GM12874 (cell line): Measurements from ENCODE around the gene CERS6.

Experiments
- TF ChIP-seq, protein P1 (sequence below): IDR thresholded peaks from 2 replicates; pipeline ENCODE4 v1.5.1; 2011; ENCODE audit warnings: low read depth, mild to moderate bottlenecking, control low read depth, low read length, moderate library complexity; ENCODE audit not compliant: insufficient read depth

CERS6 gene

GRCh38 chr2:168525020-168525419, 68.9 kb downstream of the CERS6 start:
- TF ChIP-seq, protein P1, sequence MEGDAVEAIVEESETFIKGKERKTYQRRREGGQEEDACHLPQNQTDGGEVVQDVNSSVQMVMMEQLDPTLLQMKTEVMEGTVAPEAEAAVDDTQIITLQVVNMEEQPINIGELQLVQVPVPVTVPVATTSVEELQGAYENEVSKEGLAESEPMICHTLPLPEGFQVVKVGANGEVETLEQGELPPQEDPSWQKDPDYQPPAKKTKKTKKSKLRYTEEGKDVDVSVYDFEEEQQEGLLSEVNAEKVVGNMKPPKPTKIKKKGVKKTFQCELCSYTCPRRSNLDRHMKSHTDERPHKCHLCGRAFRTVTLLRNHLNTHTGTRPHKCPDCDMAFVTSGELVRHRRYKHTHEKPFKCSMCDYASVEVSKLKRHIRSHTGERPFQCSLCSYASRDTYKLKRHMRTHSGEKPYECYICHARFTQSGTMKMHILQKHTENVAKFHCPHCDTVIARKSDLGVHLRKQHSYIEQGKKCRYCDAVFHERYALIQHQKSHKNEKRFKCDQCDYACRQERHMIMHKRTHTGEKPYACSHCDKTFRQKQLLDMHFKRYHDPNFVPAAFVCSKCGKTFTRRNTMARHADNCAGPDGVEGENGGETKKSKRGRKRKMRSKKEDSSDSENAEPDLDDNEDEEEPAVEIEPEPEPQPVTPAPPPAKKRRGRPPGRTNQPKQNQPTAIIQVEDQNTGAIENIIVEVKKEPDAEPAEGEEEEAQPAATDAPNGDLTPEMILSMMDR = no peak

DNA sequence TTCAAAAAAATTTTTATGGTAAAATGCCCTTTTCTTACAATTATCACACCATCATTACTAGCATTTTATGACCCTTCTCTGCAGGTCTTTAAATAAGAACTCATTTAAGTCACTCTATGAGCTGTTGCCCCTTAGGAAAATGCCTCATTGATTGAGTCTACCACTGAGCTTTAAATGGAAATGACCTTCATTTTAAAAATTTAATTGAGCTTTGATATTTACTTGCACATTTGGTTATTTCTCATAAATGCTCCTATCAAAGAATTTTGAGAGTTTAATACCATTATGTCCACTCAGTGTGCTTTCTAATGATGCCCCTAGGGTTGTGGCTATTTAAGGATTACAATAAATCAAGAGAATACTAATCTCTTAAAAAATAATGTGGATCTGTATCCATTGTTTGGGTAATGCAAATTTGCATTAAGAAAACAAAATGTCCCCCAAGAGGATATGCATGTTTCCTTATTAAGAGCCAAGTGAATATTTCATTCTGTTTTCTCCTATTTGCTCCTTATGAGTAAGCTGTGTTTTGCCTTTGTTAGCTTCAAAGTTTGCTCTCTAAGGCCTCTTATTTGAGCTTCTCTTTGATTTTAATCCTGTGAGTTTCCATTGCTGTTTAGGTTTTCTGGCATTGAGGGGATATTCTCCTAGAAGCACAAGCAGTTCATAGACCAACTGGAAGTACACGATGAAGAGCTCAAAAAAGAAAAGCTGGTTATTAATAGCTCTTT, 69.8 kb downstream of the CERS6 start:
- TF ChIP-seq, protein P1 = no peak

DNA sequence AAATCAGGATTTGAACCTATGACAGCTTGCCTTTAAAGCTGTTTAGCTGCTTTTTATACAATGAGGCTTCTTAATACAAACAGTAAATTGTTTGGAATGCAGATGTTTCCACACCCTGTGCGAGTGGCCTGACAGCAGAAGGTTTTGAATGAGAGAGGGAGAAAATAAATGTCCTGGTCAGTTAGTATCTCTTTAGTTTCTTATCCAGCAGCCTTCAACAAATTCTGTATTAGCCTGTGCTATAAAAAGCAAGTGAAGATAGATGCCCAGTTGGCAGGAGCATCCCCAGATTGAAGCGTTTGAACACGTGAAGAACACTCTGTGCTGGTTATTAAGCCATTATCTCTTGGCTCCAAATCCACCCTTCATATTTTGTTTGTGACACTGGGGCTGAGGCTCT, 70.6 kb downstream of the CERS6 start:
- TF ChIP-seq, protein P1 = no peak

GRCh38 chr2:168528016-168528415, 71.9 kb downstream of the CERS6 start:
- TF ChIP-seq, protein P1 = no peak

DNA sequence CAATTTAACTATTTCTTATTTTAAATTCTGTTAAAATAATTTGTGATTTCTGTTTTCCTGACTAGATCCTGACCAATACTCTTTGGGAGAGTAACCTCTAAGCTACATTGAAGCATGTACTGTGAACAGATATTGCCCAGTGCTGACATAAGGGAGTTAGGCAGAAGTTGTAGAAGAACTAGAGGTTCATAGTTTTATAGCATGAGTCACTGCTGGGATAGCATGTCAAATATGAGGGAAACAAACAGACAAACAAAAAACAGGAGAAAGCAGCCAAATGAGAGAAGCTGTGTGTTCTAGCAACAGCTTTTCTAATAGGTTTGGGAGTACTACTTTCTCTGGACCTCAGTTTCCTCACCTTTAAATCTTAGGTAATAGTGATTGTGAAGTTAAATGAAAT, 72.4 kb downstream of the CERS6 start:
- TF ChIP-seq, protein P1 = no peak

- TF ChIP-seq, protein P1 = no peak
Observed at GRCh38 chr2:168529054-168529833, 73.2 kb downstream of the CERS6 start.

- TF ChIP-seq, protein P1 = no peak
Observed at GRCh38 chr2:168529900-168530561, 74.0 kb downstream of the CERS6 start.
